ENCODE data around the gene PPP3R1.

Gene PPP3R1

DNA sequence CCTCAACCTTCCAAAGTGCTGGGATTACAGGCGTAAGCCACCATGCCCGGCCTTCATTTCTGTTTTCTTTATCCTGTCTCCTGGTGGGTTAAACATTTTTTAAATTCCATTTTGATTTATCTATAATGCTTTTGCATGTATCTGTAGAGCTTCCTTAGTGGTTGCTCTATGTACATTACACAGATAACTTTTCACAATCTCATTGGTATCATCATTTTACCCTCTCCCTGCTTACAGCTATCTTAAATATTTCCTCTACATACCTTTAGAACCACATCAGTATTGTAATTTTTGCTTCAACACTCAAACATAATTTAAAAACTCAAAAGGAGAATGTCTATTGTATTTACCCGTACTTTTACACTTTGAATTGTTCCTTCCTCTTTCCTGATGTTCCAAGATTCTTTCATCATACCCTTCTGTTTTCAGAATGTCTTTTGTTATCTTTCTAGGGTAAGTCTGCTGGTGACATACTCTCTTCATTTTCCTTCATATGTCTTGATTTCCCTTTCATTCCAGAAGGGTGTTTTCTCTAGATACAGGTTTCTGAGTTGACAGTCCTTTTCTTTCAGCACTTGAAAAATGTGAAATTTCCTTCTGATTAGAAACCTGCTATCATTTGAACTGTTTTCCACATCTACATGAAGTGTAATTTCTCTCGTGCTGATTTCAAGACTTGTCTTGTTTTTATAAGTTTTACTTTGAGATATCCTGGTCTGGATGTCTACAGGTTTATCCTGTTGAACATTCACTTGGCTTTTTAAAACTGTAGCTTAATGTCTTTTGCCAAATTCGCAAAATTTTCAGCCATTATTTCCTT, 21.9 kb downstream of the PPP3R1 start:
- DNase-seq: no peak

DNA sequence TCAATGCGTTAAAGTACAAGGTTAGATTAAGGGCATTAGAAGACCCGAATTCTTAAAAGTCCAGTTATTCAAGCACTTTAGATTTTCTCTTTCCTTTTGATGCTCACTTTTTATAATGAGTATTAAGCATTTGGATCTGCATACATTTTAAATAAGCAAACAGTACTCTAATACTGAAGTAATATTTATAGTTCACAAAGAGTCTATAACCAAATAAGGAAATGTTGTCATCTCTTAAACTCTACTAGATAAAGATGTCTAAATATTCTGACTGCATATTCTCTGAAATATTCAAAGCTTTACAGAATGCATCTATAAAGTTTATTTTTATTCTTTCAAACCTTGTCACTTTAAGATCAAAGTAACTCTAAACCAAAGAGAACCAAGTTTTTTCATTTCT, 25.5 kb downstream of the PPP3R1 start:
- no peak for DNase-seq

DNA sequence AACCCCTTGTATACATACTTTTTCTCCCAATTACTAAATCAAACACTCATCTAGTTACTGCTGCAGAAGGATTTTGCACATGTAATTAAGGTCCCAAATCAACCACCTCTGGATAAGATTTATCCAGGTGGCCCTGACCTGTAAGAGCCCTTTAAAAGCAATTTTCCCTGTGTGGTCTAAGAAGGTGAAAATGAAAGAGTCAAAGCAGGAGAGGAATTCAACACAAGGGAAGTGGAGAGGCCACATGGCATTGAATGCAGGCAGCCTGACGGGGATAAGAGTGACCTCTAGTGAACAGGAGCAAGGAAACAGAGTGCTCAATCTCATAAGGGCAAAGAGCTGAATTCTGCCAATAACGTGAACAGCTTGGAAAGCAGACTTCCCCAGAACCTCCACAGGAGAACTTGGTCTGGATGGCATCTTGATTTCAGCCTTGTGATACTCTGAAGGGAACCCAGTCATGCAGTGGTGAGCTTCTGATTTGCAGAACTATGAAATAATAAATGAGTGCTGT, 27.2 kb downstream of the PPP3R1 start:
- peak; percentile 8 for DNase-seq

DNA sequence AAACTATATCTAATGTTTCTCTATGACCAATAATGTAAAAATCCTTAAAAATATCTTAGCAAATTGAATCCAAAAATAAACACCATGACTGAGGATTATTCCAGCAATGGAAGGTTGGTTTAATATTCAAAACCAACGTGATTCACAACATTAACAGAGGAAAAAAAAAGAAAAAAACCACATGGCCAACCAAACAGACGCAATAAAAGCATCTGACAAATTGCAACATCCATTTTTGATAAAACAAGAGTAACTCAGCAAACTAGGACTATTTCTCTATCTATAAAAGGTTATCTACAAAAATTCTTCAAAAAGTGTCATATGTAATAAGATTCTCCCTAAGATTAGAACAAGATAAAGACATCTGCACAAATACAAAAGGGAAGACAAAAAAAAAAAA, 28.9 kb downstream of the PPP3R1 start:
- no peak for DNase-seq

DNA sequence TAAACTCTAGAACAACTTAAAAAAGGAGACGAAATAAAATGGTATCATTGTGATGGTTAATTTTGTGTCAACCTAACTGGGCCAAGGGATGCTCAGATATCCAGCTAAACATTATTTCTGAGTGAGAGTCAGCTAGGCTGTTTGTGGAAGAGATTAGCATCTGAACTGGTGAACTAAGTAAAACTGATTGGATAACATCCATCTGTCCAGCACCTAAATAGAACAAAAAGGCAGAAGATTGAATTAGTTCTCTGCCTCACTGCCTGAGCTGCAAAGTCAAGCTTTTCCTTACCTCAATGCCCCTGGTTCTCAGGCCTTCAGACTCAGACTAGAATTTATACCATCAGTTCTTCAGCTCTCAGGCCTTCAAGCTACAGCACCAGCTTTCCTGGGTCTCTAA, 30.0 kb downstream of the PPP3R1 start:
- DNase-seq: no peak

DNA sequence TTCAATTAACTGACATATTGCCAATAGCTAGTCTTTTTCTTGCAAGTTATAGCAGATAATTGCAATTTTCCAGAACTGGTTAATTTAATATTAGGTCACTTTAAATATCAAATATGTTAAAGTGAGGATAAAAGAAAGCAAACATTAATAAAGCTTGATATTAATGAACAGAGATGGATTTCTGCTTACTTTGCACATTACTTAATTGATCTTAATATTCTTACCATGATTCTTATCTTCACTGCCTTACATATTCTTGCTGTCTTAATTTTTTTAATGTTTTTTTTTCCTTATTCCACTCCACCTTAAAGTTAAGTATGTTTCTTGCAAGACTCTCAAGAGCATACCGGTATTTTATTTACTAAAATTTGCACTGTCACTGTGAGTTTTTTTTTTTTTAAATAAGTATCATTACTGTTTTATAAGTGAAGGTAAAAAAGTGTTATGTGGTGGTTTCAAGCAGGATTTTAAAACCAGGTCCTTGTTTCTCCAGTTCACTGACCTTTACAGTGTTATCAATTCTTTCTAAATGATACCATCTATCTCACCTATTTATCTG, 33.9 kb downstream of the PPP3R1 start:
- DNase-seq: no peak

DNA sequence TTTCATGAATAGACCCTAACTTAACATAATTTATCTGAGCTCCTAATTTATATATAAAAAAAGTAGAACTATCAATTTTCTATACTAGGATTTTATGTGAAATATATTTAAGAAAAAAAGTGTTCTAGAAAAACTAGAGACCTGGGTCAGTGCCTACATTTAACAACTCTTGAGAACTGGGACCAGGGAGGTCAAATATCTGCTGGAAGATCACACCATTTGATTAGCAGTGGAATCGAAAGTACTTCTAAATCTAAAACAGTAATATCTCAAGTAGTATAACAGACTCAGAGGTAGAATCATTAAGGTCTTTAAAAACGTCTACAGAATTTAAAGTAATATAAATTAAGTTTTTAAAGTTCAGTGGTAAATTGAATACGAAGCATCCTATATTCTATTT, 34.6 kb downstream of the PPP3R1 start:
- no peak for DNase-seq

DNA sequence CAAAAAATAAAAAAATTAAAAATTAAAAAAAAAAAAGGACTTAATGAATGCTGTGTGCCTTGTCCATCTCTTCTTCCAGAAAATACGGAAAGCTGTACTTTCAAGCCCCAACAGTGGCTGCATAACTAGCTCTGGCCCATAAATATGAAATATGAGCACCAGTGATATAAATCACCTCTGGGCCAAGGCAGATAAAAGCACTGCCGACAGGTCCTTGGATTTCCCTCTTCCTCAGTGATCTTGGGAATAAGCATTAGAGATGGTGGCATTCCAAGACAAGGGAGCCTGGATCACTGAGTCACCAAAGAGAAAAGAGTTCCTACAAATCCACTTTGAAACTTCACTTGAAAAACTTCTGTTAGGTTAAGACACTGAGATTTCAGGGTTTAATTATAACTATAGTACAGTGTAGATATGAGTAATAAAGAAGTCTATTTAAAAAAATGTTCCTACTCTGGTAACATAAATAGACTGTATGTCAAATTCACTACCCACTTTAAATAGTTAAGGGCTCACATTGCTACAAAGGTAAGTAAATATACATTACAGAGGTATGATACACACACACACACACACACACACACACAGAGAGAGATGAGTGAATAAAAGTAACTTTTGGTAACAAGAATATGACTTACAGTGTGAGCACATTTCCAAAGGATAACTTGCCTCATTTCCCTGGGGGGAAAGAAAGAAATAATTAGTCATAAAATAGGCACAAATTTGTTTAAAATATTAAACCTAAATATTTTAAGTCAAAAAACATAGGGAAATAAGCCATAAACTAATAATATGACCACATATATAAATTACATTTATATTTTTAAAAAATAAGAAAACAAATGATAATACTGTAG, 35.6 kb downstream of the PPP3R1 start:
- DNase-seq: no peak

DNA sequence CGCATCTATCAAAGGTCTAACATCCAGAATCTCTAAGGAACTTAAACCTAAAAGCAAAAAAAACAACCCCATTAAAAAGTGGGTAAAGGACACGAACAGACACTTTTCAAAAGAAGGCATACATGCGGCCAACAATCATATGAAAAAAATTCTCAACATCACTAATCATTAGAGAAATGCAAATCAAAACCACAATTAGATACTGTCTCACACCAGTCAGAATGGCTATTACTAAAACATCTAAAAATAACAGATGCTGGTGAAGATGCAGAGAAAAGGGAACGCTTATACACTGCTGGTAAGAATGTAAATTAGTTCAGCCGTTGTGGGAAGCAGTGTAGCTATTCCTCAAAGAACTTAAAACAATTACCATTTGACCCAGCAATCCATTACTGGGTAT, 38.0 kb downstream of the PPP3R1 start:
- DNase-seq: no peak

DNA sequence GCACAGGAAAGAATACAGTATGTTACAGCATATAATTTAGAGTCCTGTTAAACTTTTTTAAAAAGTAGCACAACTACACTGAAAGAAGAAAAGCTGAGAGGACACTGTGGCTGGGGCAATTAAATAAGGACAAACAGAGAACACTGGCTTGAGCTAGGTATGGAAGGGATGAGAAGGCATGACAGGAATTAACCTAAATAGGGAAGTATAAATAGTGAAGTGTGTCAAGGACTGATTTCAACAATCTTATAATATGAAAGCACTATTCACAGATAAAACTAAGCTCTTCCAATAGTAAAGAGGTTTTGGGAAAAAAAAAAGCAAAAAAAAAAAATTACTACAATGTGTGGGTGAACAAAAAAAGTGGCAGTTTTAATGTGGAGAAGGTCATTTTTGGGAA, 45.5 kb downstream of the PPP3R1 start:
- no peak for DNase-seq

DNA sequence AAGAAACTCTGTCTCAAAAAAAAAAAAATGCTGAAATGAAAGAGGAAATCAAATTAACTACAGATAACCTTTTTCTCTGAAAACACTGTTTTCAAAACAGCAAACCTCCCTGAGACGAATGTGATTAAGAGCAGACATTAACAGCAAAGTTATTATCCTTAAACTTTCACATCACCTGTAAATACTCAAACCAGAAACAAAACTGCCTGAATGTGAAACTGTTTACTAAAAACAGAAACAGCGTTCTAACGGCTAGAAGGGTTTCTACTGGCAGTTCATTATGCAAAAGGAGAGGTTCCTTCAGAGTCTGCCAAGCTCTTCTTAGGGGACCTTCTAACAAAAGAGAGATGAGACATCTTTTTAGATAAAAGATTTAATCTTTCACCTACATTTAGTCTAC, 48.7 kb downstream of the PPP3R1 start:
- DNase-seq: no peak

DNA sequence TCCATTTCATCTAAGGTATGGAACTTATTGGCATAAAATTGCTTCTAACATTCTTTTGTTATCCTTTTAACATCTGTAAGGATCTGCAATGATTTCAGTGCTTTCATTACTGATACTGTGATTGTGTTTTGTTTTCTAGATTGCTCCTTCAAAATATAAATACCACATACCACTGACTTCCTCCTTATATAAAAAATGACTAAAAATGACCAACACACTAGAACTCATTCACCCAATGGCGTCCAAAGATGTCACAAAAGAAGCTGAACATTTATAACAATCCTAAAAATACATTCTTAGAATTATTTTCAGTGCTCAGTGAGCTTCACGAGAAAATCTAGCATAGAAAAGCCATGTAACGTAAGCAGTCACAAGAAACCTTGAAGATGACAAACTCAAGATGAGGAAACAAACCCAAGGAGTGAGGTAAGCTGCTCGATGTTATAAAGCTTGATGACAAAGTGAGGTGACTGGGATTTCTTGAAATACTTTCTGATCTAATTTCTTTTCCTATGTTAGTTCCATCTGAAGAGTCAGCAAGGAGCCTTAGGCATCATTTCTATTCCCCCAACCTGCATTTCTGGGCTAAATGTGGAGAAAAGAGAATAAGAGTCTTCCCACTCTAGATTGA, 52.1 kb downstream of the PPP3R1 start:
- no peak for DNase-seq

DNA sequence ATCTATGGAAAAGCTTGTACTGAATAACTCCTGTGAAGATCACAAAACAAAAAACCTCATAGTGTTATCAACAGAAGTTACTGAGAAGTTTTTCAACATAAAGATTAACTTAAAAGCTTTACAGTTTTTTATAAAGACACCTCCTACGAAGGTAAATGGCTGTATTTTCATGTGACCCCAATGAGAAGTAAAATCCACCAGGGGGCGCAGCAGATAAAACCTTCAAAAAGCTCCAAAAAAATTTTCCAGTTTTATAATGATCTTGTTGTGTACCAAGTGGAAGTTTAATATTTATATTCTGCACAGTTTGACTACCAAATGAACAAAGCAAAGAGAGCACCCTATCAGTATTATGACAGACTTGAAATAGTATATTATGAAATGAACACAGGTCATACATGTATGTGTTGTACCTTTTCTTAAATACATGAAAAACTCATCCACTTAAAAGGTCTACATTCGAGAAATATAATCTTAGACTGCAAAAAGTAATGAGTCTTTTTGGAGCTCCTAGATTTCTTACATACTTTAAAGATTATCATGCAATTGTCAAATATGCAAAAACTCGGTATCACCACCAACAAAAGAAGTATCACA, 56.1 kb downstream of the PPP3R1 start:
- peak; percentile 3 for DNase-seq

DNA sequence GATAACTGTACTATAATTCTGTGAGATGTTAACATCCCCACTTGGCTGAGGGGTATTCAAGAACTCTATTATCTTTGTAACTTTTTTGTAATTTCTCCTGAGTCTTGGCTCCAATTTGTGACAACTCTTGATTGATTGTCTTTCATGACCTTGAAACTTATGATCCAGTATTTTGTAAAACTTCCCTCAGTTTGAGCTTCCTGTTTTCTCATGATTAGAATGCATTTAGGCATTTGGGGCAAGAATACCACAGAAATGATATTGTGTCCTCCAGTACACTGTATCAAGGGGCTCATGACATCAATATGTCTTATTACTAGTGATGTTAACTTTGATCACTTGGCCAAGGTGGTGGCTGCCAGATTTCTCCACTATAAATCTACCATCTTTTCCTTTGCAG, 57.2 kb downstream of the PPP3R1 start:
- no peak for DNase-seq

DNA sequence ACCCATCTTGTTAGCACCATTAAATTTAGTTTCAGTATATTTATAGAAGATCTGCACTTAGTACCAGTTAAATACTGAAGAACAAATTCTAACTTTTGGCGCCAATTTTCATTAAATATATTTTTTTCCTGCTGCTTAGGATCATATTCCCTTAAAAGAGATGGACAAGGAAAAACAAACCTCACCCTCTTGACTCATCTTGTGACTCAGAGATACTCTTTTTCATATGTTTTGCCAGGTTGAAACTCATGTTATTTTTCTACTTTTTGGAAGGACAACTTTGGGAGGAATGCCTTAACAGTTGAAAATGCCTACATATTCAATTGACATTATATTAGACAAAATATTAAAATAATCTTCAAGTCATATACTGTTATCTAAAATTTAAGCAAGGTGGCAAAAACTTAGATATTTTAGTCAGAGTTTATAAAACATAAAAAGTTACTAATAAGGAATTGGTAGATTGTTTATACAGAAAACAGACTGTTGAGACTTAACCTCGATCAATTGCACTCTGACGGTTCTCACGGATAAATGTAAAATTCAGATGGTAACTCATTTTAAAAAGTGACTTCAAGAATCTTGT, 58.5 kb downstream of the PPP3R1 start:
- no peak for DNase-seq

DNA sequence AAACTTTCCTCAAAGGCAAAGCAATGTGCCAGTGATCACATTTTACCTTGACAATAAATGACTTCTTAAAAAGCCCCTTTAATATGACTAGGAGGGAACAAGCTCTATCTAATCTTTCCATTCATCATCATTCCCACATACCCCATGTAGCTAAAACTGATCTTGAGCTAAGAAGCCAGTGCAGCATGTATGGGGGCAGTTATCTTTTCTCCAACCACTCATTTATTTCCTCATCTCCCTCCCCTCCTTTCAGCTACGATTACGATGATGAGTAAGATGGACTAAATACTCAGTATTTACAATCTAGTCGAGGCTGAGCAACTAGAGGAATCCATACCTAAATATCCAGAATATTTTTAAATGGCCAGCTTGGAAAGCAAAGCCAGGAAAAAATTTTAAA, 59.2 kb downstream of the PPP3R1 start:
- no peak for DNase-seq

DNA sequence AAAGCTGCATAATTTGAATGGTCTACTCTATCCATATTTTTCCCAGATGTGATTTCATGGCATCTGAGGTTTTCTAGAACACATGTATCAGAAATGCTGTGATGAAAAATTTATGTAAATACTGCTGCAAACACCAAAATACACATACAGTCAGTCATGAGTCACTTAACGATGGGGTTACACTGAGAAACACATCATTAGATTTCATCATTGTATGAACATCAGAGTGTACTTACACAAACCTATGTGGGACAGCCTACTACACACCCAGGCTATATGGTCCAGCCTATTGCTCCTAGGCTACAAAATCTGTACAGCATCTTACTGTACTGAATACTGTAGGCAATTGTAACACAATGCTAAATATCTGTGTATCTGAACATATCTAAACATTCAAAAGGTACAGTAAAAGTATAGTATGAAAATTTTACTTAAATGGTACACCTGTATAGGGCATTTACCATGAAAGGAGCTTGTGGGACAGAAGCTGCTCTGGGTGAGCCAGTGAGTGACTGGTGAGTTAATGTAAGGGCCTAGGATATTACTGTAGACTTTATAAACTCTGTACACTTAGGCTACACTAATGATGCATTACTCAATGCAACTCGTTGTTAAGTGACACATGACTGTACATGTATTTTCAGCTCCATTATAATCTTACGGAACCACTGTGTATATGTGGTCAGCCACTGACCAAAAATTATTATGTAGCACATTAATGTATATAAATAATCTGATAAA, 61.2 kb downstream of the PPP3R1 start:
- no peak for DNase-seq

DNA sequence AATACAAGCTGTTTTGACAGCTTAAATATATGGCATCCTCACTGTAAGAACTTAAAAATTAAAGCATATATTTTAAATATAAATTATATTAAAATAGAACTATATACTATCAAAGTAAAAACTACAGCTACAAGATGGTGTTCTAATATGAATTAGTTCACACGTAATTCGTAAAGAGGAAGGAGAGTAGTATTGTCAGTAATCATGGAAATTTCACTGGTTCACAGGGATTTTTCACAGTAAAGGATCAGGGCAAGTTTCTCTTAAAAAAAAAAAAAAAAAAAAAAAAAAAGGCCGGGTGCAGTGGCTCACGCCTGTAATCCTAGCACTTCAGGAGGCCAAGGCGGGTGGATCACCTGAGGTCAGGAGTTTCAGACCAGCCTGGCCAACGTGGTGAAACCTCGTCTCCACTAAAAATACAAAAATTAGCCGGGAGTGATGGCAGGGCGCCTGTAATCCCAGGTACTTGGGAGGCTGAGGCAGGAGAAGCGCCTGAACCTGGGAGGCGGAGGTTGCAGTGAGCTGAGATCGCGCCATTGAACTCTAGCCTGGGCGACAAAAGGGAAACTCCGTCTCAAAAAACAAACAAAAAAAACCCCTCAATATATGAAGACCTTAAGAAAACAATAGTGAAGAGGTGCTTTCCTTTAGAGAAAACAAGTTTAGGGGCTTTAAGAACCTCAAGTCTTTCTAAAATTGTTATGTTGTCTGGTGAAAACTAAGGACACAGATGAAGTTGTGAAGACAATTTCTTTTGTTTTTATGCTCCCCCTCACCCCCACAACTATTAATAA, 62.1 kb downstream of the PPP3R1 start:
- DNase-seq: no peak

DNA sequence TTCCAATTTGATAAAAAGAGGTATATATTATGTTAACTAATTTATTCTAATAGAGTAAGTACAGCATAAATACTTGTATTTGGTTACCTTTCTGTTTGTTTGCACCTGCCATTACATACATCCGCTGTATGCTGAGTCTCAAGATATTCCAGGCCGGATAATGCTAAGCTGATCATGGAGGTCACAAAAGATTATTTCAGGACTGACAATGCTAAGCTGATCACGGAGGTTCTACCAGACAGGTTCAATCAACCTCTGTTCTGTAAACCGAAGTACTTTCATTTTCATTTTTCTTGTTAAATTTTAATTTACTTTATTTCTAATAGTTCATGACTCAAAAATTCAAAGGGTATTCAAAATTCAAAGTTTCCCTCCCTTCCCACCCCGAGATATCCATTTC, 63.5 kb downstream of the PPP3R1 start:
- no peak for DNase-seq

DNA sequence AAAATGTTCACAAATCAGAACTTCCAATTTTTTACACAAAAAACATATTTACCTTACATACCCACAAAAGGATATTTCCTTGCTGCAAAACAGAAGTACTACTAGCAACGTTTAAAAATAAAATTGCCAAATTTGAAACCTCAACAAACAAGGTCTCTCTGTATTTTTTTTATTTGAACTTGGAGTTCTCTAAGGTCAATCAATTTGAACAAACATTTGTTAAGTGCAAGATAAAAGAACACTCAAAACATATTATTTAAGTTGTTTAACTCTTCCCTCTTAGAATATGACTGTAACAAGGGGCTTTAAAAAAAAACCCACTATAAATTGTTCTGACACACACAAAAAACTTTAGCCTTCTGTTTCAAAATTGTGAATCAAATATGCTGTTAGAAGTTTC, 65.0 kb downstream of the PPP3R1 start:
- no peak for DNase-seq
